Right atrium auricular region (tissue), 2 donors: ENCODE data around the gene WDR27. TPM values are rescaled to one million over a fixed set of nuclear protein-coding genes. Genes with fewer than 3 reads are reported as not detected.

ENCODE experiments used
- DNase-seq: peaks from one replicate; pipeline ENCODE4 v3.0.0-alpha.2; 2019; ENCODE audit warnings: low spot score
- H3K27ac ChIP-seq, 2 donors: fragments of 200-600 bp; sonication (generic); 1 replicate in 1 of 2; 2 replicates in 1 of 2; pipeline ENCODE4 v1.5.1; 2016 to 2019
- H3K27me3 ChIP-seq, 2 donors: fragments of 200-600 bp; sonication (generic); one replicate each; pipeline versions ENCODE4 v1.5.1 to v1.6.0; 2017 to 2019
- H3K36me3 ChIP-seq: fragments of 200-600 bp; sonication (generic); one replicate; pipeline ENCODE4 v1.5.1; 2016
- H3K4me1 ChIP-seq, 2 donors: fragments of 200-600 bp; sonication (generic); one replicate each; pipeline versions ENCODE4 v1.5.1 to v1.6.0; 2017 to 2019
- H3K4me3 ChIP-seq, 2 donors: fragments of 200-600 bp; sonication (generic); 1 replicate in 1 of 2; 2 replicates in 1 of 2; pipeline ENCODE4 v1.5.1; 2017 to 2019; ENCODE audit warnings: mild to moderate bottlenecking in 1 of 2, moderate library complexity in 1 of 2
- H3K9me3 ChIP-seq, 2 donors: fragments of 200-600 bp; sonication (generic); one replicate each; pipeline ENCODE4 v1.5.1; 2019
- total RNA-seq, 2 donors: library from RNA; depleted of rRNA; stranded (reverse); fragments of >200 nt; gene quantifications; one replicate each; pipeline ENCODE4 v1.1.0, GENCODE V29; 2016
- TF ChIP-seq, protein P1 (sequence below), 2 donors: fragments of 200-600 bp; sonication (generic); IDR thresholded peaks; one replicate each; pipeline ENCODE4 v1.5.1; 2019; ENCODE audit warnings: antibody characterized with exemption in 2 of 2

WDR27 gene
- total RNA-seq, 2 donors from 2014 or later: 3.5 to 4.7 TPM

DNA sequence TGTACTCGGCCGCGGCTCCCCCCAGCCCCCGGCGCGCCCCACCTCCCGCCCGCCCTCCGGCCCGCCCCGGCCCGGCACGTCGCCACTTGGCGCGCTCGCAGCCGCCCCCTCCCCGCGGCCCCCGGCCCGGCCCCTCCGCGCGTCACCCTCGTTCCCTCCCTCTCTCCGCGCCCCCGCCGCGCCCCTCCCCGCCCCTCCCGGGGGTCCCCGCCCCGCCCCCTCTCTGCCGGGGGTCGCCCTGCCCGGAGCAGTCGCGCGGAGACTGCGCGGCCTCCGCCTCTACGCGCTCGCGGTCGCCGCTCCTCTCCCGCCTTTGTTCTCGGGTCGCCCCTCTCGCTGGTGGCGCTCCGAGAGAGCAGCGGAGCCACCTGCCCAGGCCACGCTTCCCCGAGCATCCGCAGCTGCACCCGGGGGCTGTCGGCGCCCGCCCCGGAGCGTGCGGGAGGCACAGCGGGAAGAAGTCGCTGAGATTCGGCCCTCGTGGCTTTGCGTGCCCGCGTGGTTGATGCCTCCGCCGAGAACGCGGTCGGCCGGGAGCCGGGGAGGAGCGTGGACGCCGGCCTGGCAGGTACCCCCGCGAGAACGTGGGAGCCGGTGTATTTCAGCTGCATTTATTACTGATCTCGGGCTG is 22.8 kb upstream of the WDR27 start, which contains the start of gene PHF10:
PHF10 (minus strand) TSS at position 7 of the 631 bp plus-strand sequence. CDS start 569 bp downstream, outside the sequence.
- TF ChIP-seq, protein P1, sequence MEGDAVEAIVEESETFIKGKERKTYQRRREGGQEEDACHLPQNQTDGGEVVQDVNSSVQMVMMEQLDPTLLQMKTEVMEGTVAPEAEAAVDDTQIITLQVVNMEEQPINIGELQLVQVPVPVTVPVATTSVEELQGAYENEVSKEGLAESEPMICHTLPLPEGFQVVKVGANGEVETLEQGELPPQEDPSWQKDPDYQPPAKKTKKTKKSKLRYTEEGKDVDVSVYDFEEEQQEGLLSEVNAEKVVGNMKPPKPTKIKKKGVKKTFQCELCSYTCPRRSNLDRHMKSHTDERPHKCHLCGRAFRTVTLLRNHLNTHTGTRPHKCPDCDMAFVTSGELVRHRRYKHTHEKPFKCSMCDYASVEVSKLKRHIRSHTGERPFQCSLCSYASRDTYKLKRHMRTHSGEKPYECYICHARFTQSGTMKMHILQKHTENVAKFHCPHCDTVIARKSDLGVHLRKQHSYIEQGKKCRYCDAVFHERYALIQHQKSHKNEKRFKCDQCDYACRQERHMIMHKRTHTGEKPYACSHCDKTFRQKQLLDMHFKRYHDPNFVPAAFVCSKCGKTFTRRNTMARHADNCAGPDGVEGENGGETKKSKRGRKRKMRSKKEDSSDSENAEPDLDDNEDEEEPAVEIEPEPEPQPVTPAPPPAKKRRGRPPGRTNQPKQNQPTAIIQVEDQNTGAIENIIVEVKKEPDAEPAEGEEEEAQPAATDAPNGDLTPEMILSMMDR (IDR thresholded peaks at IDR 0.05): no peak

GRCh38 chr6:169723991-169724493 is 22.2 kb upstream of the WDR27 start:
- H3K27me3 ChIP-seq: no peaks in the 10 kb centered on the region
- peak overlapping the region; percentile 69 to 76 for H3K4me3 ChIP-seq
- TF ChIP-seq, protein P1 (IDR thresholded peaks at IDR 0.05): no peak
- H3K36me3 ChIP-seq: no peaks in the 10 kb centered on the region
- peak overlapping the region; percentile 74 to 76 for H3K27ac ChIP-seq
- no peak for DNase-seq
- no peaks in the 10 kb centered on the region for H3K9me3 ChIP-seq
- H3K4me1 ChIP-seq: peaks cover 0 to 14% of the 10 kb centered on the region in 2 donors

More for the DNA sequence above, 22.8 kb upstream of the WDR27 start, which contains the start of gene PHF10:
- peak within 1 kb of the TSS; percentile 93 to 99 for H3K27ac ChIP-seq
- no peak for DNase-seq
- H3K27me3 ChIP-seq: no peaks in the 10 kb centered on the region
- H3K4me3 ChIP-seq: peak within 1 kb of the TSS; percentile 69 to 76
- H3K36me3 ChIP-seq: no peaks in the 10 kb centered on the region
- peaks cover 0 to 14% of the 10 kb centered on the region in 2 donors for H3K4me1 ChIP-seq
- H3K9me3 ChIP-seq: no peaks in the 10 kb centered on the region

- peak; percentile 81 for DNase-seq
- peaks cover 0 to 14% of the 10 kb centered on the region in 2 donors for H3K4me1 ChIP-seq
- H3K36me3 ChIP-seq: no peaks in the 10 kb centered on the region
- peak overlapping the region; percentile 65 to 72 for H3K4me3 ChIP-seq
- H3K27me3 ChIP-seq: no peaks in the 10 kb centered on the region
- TF ChIP-seq, protein P1 (IDR thresholded peaks at IDR 0.05): no peak
- no peaks in the 10 kb centered on the region for H3K9me3 ChIP-seq
- peak overlapping the region; percentile 84 to 90 for H3K27ac ChIP-seq
Observed at GRCh38 chr6:169723200-169723909, 21.5 kb upstream of the WDR27 start.

DNA sequence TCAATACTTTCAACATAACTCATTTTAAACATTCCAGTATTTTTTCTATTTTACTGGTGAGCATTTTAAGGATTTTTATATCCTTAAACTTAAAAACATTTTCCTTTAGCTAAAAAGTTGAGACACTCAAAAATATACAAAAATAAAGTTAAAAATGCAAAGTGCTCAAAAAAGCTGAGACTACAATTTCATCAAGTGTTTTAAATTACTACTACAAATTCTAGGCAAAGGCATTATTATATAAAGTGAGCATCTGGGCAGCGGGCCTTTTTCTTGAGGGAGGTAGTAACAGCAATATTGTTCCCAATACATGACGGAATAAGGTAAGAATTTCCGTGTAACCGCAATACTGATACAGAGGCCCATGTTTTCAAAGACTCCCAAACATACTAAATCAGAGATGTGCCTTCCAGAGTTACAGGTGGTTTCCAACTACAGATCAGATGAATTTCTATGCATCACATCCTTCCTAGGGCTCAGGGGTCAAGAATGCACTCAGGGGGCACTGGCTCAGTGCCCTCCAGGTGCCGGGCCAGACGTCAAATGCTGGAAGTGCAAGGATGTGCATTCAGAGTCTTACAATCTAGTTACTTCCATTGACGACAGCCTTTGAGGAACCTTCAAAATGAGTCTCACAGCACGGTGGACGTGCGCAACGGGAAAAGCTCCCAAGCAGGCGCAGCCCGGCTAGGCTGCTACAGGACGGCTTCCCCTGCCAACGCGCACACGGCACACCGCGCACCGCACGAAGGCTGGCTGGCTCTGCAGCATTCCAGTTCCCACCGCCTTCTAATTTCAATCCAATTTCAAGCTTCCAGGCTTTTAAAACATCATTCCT is 20.8 kb upstream of the WDR27 start:
- H3K4me3 ChIP-seq: peak overlapping the region; percentile 65 to 72
- no peak for DNase-seq
- no peaks in the 10 kb centered on the region for H3K9me3 ChIP-seq
- peak overlapping the region; percentile 84 to 90 for H3K27ac ChIP-seq
- TF ChIP-seq, protein P1 (IDR thresholded peaks at IDR 0.05): no peak
- H3K4me1 ChIP-seq: peaks cover 0 to 14% of the 10 kb centered on the region in 2 donors
- peaks cover 2% of the 10 kb centered on the region for H3K36me3 ChIP-seq
- H3K27me3 ChIP-seq: no peaks in the 10 kb centered on the region

DNA sequence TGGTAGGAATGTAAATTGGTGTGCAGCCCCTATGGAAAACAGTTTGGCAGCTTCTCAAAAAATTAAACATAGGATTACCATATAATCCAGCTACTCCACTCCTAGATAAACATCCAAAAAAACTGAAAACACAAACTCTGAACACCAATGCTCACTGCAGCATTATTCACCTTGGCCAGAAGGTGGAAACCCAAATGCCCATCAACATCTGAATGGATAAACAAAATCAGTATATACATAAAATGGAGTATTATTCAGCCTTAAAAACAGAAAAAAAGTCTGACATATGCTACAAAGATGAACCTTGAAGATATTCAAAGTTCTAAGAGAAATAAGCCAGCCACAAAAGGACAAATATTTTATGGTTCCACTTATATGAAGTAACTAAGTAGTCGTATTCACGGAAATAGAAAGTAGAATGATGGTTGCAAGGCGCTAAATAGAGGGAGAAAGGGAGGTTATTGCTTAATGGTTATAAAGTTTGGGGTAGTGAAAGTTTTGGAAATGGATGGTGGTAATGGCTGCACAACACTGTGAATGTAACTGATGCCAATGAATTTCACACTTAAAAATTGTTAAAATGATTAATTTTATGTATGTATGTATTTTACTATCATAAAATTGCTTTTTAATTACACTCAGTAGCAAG is 18.5 kb upstream of the WDR27 start:
- H3K36me3 ChIP-seq: peaks cover 24% of the 10 kb centered on the region
- TF ChIP-seq, protein P1 (IDR thresholded peaks at IDR 0.05): no peak
- DNase-seq: no peak

More for the DNA sequence above, 18.5 kb upstream of the WDR27 start:
- Histone ChIP-seq H3K4me3 (no peak overlapping the region), H3K27ac (no peak overlapping the region), H3K4me1 (peaks cover 0 to 14% of the 10 kb centered on the region in 2 donors), H3K27me3 (no peaks in the 10 kb centered on the region), H3K9me3 (no peaks in the 10 kb centered on the region)
